Stimulated activated CD8-positive, alpha-beta memory T cell treated with anti-CD3 and anti-CD28 coated beads, Interleukin-7, amount 100 ng/mL, for 48 hours (primary cell): ENCODE measurements around the gene IGFBPL1.
A peak's percentile ranks its signal among the peaks of the same experiment; 100 is the strongest.
"Not testable (repeated sequence)": the region's sequence is repeated elsewhere in the genome, so short reads cannot be mapped to it uniquely, and the experiment has no call there.

Experiments
- DNase-seq, 2 donors: peaks; one replicate each; pipeline ENCODE4 v3.0.0-alpha.2; 2020; ENCODE audit warnings: low read depth in 1 of 2; ENCODE audit errors: extremely low read depth in 1 of 2

Gene IGFBPL1

DNA sequence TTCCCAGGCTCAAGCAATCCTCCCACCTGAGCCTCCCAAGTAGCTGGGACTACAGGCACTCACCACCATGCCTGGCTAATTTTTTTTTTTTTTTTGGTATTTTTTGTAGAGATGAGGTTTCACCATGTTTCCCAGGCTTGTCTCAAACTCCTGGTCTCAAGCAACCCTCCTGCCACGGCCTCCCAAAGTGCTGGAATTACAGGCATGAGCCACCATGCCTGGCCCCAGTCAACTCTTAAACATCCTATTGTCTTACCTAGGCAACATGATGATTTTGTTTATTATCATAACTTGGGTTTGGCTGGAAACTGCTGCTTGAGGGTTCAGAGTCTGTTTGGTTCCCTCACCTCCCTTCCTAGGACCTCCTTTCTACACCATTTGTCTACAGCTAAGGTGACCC, 25.1 kb downstream of the IGFBPL1 start:
- DNase-seq: not testable (repeated sequence)

DNA sequence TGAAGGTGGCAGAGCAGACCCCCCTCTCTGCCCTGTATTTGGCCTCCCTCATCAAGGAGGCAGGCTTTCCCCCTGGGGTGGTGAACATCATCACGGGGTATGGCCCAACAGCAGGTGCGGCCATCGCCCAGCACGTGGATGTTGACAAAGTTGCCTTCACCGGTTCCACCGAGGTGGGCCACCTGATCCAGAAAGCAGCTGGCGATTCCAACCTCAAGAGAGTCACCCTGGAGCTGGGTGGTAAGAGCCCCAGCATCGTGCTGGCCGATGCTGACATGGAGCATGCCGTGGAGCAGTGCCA, 27.9 kb downstream of the IGFBPL1 start:
- DNase-seq: no peak

DNA sequence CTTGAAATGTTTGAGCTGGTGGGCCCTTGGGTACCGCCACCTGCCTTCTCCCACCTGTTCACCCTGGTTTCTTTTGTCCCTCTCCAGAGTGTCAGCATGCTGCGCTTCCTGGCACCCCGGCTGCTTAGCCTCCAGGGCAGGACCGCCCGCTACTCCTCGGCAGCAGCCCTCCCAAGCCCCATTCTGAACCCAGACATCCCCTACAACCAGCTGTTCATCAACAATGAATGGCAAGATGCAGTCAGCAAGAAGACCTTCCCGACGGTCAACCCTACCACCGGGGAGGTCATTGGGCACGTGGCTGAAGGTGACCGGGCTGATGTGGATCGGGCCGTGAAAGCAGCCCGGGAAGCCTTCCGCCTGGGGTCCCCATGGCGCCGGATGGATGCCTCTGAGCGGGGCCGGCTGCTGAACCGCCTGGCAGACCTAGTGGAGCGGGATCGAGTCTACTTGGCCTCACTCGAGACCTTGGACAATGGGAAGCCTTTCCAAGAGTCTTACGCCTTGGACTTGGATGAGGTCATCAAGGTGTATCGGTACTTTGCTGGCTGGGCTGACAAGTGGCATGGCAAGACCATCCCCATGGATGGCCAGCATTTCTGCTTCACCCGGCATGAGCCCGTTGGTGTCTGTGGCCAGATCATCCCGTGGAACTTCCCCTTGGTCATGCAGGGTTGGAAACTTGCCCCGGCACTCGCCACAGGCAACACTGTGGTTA, 28.4 kb downstream of the IGFBPL1 start:
- DNase-seq: no peak

DNA sequence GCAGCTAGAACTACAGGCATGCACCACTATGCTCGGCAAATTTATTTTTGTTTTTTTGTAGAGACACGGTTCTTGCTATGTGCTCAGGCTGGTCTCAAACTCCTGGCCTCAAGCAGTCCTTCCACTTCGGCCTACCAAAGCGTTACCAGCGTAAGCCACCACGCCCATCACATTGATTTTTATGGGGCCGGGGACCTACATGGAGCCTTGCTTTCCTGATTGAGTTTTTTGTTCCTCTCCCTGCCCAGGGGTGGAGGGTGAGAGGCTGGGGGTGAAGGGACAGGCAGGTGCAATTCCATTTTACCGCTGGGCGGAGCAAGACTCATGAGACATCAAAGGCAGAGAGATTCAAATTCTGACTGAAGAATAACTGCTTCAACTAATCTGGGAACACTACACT, 29.8 kb downstream of the IGFBPL1 start:
- no peak for DNase-seq

DNA sequence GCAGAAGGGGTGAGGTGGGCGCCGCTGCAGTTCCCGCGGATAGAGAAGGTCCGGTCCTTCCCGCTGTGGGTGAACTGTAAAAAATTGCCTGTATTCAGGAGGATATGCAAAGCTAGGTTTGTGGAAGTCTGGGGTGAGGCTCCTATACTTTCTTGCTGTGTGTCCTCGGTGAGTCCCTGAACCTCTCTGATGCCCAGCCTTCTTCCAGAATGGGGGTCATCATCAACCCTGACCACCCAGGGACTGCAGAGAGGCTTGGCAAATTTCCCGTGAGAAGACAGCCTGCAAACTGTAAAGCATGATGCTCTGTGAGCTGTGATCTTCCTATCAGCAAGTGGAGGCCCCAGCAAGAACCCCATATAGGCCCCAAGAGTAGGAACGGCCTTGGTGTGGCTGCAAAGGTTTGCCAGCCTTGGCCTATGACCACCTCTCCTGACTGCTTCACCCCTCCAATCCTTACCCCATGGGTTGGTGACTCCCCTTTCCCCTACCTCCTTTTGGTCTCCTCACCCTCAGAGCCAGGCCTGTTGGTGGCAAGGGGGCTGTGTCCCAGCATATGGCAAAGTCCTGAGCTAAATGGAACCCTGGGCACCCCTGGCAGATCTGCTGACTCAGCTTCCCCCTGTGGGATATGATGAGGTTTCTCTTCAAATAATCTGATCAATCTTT, 31.0 kb downstream of the IGFBPL1 start:
- DNase-seq: no peak

DNA sequence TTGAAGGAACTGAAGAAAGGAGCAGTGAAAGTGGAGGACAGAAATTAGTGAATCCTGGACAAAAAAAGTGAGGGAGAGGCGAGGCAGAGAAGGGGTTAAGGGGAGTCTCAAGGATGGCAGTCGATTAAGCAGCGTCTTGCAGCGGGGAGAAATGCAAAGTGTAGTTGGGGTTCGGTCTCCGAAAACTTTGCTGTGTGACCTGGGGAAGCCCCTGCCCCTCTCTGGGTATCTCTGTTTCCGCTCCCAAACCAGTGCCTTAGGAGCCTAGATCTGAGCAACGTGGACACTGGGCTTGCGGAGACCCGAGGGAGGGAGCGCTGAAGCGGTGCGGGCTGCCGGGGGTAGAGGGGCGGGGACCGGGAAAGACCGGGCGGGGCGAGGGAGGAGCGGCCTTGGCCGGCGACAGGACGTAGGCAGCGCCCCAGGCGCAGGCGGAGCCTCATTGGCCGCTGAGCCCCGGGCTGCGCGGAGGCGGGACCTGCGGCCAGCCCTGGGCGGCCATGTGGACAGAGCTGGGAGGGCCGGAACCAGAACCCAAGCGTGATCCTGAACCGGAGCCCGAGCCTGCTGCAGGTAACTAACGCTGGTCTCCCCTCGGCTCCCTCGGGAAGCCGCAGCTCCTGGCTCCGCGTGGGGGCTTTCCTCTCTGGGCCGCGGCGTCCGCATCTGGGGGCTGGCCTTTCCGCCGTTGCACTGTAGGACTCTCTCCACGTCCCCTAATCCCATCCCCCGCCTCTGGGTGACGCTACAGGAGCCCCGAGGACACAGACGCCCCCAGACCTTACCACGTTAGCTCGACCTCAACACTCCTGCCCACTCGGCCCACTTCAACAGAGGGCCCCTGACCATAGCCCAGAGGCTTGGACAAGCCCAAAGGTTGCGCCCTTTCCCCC, 31.8 kb downstream of the IGFBPL1 start, which contains the start of gene ALDH1B1:
TSS of gene ALDH1B1 (plus strand) at position 468 of the 893 bp plus-strand sequence. CDS start 3,047 bp downstream, outside the sequence.
- peak; percentile 58 to 64 for DNase-seq

DNA sequence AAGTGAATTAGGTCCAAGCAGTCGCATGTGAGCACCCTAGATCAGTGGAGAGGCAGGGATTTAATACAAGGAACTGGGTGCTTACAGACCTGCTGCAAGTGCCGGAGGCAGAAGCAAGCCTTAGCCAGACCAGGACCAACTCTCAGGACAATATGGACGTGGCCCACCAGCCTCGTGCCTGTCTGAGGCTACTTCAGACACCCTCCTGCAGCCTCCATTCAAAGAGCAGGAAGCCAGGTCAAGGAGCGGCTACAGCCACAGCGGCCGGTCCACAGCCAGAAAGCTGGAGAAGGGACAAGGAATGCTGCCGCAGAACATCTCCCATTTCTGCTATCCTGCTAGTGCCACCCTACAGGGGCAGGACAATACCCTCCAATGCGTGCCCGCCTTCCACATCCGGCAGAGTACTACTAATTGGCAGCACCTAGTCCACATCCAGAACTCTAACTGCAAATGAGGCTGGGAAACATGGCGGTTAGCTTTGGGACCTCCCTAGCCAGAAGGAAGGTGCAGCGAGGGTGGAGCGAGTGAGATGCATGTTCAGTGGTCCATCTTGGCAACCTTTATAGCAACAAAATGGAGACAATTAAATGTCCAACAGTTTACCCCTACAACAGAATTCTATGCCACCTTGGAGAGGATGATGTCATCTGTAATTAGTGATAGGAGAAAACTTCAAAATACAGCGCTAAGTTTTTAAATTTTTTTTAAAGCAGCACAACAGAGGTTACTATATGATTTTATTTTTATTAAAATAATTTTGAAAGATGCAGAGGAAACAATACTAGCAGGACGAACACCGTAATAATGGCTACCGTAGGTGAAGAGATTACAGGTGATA, 32.8 kb downstream of the IGFBPL1 start:
- DNase-seq: no peak

DNA sequence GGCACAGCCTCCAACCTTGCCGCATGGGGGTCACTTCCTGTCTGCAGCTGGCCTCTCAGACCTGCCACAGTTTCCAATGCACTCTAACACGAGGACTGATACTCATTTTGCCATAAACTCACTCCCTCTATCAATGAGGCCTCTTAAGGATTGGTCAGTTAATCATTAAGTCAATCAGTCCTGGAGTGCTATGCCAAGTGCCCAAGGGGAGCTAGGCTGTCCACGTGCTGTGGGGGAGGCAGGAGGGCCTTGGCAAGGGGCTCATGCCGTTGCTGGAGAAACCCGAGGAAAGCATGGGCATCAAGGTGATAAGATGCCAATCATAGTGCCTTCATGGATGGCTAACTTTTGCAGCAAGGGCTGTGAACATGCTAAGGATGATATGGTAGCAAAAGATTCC, 33.4 kb downstream of the IGFBPL1 start:
- no peak for DNase-seq

DNA sequence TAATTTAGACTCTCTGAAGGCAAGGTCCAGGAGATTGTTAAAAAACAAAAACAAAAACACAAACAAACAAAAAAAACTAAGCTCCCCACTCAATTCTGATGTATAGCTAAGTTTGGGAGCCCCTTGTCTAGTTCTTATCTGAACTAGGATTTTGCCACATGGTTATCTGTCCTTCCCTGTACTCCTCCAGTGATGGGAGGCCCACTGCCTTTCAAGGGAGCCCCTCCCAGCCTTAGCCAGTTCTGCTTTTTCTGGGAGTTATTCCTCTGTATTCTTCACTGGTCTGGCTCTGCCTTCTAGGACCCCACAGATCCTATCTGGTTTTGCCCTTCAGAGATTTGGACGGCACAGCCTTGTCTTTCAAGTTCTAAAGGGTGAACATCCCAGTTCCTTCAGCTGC, 33.8 kb downstream of the IGFBPL1 start:
- no peak for DNase-seq

DNA sequence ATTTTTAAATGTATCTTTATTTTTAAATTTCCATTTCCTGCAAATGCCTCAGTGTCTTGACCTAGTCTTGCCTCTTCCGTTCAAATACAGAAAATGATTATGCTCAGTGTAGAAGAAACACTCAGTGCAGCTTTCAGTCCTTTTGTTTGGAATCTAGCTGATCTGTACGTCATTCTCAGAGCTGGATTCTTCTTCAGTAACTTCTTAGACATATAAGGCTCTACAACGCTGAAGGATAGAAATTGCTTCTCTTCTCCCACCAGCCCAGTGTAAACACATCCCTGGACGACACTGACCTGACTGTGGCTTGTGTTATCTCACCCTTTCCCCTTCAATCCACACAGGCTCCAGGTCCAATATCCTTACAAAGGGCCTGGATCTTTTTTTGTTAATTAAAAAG, 34.9 kb downstream of the IGFBPL1 start:
- DNase-seq: no peak

DNA sequence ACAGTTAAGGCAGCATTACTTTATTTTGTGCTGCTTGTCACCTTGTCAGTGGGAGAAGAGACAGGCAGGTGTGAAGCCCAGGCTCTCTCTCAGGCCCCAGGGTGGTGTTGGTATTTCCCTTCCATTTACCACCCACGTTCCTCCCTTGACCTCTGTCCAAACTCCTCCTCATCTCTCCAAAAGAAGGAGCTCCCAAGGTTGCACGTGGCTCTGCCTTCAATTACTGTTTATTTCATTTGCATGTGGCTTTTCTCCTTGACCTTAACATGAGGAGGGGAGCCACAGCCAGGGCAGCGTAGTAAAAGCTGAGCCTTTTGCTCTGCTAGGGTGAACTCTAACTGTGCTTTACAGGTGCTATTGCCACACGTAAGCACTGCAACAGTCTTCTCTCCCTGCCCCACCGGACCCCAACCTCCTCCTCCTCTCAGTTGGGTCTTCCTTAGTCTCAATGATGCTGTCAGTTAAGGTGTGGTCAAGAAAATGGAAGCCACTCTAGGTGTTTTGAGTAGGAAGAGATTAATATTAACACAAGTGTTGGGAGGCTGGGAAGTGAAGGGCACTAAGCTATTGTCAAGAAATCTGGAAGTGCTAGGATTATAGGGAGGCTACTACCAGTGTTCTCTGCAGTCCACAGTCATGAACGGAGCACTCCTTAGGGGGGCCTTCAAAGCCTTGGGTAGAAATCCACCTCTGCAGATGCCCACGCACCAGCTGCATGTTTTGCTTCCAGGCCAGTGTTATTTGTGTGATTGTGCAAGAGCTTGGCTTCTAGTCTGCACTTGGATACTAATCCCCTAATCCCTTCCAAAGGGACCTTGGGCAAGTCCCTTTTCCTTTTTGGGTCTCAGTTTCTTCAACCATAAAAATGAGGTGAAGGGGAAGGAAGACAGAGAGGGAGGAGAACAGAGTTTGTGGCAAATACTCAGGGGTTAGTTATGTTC, 35.7 kb downstream of the IGFBPL1 start:
- DNase-seq: no peak

DNA sequence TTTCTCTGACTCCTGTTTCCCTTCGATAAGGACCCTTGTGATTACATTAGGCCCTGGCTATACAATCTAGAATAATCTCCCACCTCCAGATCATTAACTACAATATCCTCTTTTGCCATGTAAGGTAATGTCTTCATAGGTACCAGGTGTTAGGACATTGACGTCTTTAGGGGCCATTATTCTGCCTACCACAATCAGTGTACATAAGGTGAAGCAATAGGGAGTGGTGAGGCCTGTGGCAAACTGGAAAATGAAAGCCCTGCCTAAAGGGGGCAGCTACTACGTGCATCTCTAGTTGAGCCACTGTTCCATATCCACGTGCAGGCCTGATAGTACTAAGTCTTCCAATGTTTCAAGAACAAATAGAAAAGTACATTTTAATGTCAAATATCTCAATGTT, 36.5 kb downstream of the IGFBPL1 start:
- DNase-seq: no peak

DNA sequence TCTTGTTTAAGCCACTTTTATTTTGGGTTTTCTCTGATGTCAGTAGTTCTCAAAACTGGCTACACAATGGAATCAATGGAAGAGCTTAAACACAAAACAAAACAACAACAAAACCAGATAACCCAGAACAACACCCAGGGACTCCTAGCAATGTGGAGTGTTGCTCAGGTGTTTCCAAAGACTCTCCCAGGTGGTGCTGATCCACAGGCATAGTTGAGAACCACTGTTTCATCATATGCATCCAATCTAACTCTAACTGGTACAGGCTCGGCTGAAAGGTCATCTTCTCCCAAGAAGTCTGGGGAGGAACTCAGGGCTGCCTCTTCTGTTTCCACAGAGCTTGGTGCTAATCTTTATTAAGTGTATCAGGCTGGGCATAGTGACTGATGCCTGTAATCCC, 37.2 kb downstream of the IGFBPL1 start:
- no peak for DNase-seq

DNA sequence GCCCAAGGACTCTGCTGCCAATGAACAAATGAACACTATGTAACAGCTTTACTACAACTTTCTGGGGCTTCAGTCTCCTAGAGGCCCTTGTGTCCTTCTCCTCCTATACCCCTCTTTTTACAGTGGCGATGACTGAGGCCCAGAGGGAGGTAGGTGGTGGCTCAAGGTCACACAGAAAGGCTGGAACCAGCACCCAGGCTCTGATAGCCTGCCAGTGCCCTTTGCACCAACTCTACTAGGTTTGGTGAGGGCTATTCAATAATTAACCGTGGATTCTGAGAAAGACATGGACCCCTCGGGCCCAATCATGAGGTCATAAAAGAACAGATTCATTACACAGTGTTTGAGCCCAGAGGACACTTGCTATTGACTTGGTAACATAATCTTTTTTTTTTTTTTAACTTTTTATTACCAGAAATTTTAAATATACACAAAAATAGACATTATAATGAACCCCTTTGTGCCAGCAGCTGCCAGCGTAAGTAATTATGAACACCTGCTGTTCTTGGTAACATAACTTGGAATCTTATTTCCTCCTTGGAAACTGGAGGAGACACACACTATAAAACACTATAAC, 37.8 kb downstream of the IGFBPL1 start:
- no peak for DNase-seq

DNA sequence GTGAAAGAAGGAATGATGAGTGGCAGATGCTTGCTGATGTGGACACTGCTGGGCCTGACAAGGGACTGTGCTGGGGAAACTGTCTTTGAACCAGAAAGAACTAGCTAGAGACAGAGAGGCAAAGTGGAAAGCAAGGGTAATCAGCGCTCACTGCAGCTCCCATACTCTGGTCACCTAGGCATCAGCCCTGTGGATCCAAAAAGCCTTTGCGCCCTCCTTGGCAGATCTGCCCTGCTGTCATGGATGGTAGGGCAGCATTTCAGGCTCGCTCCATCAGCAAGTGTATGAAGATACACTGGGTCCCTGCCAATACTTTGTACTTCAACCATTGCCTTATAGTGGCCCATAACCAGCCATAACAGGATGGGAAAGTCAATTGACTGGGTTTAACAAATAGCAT, 38.4 kb downstream of the IGFBPL1 start:
- no peak for DNase-seq

DNA sequence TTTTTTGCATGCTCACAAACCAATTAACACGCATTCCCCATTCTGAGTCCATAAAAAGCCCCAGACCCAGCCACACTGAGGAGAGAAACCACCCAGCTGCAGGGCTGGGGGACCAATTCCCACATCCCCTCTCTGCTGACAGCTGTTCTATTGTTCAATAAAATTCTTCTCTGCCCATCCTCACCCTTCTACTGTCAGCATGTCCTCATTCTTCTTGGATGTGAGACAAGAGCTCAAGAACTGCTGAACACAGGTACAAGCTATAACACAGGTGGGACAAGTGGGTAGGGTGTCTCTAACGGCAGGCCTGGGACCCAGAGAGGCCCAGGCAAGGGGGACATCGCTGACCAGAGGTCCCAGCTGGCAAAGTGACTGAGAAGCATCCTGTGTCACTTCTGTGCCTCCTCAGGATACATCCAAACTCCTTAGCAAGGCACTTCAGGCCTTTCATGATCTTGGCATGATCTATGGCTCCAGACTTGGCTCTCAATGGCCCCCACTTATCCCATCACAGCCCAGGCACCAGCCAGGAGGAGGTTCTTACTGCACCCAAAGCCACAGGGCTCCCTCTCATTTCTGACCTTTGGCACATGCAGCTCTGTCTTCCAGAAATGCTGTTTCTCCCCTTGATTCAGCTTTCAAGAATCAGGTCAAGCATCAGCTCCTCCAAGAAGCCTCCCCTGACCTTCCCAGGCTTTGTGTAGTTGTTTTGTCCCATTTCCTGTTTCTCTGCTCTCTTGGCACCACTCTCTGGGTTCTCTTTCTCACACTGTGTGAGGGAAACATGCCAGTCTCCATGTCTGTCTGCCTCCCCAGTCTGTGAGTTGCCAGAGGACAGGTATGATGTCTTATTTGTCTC, 39.0 kb downstream of the IGFBPL1 start:
- DNase-seq: no peak

DNA sequence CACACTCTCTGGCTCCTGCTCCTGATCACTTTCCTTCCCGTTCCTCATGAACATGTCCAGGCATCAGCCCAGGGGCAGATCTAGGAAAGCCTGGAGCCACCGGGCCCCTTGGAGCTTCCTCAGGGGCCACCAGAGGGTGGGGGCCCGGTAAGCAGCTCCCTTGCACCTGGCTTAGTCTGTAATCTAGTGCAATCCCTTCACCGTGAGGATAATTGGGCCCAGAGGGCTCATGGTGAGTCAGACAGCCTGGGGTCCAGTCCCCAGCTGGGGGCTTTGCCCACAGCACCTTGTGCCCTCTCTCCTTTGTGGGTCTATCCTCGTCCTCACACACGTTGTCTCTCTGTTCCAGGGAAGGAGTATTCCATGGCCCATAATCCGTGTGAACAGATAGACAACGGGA, 42.1 kb downstream of the IGFBPL1 start:
- DNase-seq: no peak

DNA sequence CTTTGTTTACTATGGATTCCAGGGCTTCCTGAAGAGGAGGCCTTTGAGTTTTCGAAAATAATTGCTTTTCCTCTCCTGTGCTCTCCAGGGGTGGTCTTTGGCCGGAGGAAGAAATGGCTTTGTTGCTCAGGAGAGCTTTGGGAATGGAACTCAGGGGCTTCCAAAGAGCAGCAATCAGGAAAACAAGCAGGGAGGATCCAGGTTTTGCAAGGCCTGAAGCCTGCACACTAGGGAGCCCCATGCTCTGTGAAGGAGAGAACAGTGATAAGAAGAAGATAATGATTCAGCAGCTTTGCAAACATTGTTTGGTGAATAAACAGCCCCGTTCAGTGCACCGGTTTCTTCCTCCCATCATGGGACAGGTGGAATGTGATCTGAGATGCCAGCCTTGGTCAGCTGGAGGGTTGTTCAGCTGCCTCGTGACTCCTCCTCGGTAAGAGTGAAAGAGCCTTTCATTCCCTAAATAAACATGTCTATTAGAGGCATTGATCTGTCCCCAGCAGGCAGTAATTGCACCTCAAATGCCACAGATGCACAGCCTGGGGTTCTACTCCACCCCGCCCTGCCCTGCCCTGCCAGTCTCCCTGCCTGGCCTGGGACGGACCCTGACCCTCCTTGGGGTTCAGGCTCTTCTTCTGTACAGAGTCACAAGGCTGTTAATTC, 43.3 kb downstream of the IGFBPL1 start:
- no peak for DNase-seq
